Suprapubic skin (tissue), 3 donors: ENCODE measurements around the gene DRD1.

ENCODE experiments used
- CTCF ChIP-seq, 2 donors: fragments of 200-600 bp in 1 of 2; fragments of 450-650 bp in 1 of 2; sonication (generic) in 1 of 2; IDR thresholded peaks; one replicate each; pipeline ENCODE4 v1.5.1; 2016 to 2019; ENCODE audit warnings: antibody characterized with exemption in 2 of 2, mild to moderate bottlenecking in 1 of 2, moderate library complexity in 1 of 2
- EP300 ChIP-seq: sonication (generic); formaldehyde crosslinking; IDR thresholded peaks from one replicate; pipeline ENCODE4 v1.6.1; 2017; ENCODE audit warnings: antibody characterized with exemption

- no peak for TF ChIP-seq CTCF (IDR thresholded peaks at IDR 0.05)
- no peak for TF ChIP-seq EP300
Observed at GRCh38 chr5:175394601-175395000, 49.4 kb downstream of the DRD1 start.
